ENCODE data around the gene TRIM5.
"Not testable (repeated sequence)": the region's sequence is repeated elsewhere in the genome, so short reads cannot be mapped to it uniquely, and the experiment has no call there.

TRIM5 gene

GRCh38 chr11:5689551-5689983 is 4.7 kb upstream of the TRIM5 start, which contains the start of gene TRIM22:
Gene TRIM22 (plus strand): TSS chr11:5689790. CDS start chr11:5696233, 6,443 bp downstream.
- no peak for DNase-seq (ENCODE audit: low spot score)

GRCh38 chr11:5688482-5688881 is 3.6 kb upstream of the TRIM5 start:
- no peak for DNase-seq (ENCODE audit: low spot score)

- DNase-seq (ENCODE audit: low spot score), result no peak
These were observed 1.6 kb upstream of the TRIM5 start for GRCh38 chr11:5686426-5686825.

GRCh38 chr11:5684036-5684645 is 733 bp downstream of the TRIM5 start:
- DNase-seq (ENCODE audit: low spot score), result no peak

- not testable (repeated sequence) for DNase-seq (ENCODE audit: low spot score)
These were observed 1.3 kb downstream of the TRIM5 start for GRCh38 chr11:5683620-5684019.

GRCh38 chr11:5682890-5683441 is 1.9 kb downstream of the TRIM5 start:
- not testable (repeated sequence) for DNase-seq (ENCODE audit: low spot score)

- no peak for DNase-seq (ENCODE audit: low spot score)
These were observed 5.1 kb downstream of the TRIM5 start for GRCh38 chr11:5679811-5680210.

- DNase-seq (ENCODE audit: low spot score), result no peak
These were observed 10.5 kb downstream of the TRIM5 start for GRCh38 chr11:5674391-5674790.

GRCh38 chr11:5671831-5672230 is 13.0 kb downstream of the TRIM5 start:
- DNase-seq (ENCODE audit: low spot score), result no peak

GRCh38 chr11:5666402-5666793 is 18.5 kb downstream of the TRIM5 start:
- no peak for DNase-seq (ENCODE audit: low spot score)

GRCh38 chr11:5665746-5666401 is 19.0 kb downstream of the TRIM5 start:
- no peak for DNase-seq (ENCODE audit: low spot score)

- DNase-seq (ENCODE audit: low spot score), result no peak
These were observed 19.8 kb downstream of the TRIM5 start for GRCh38 chr11:5665051-5665570.

GRCh38 chr11:5663511-5663910 is 21.4 kb downstream of the TRIM5 start:
- no peak for DNase-seq (ENCODE audit: low spot score)

GRCh38 chr11:5658318-5658717 is 26.6 kb downstream of the TRIM5 start:
- DNase-seq (ENCODE audit: low spot score), result no peak

GRCh38 chr11:5656956-5657355 is 27.9 kb downstream of the TRIM5 start:
- DNase-seq (ENCODE audit: low spot score), result not testable (repeated sequence)

GRCh38 chr11:5655474-5655873 is 29.4 kb downstream of the TRIM5 start:
- DNase-seq (ENCODE audit: low spot score), result no peak

- no peak for DNase-seq (ENCODE audit: low spot score)
These were observed 38.7 kb downstream of the TRIM5 start for GRCh38 chr11:5646139-5646538.

- no peak for DNase-seq (ENCODE audit: low spot score)
These were observed 41.3 kb downstream of the TRIM5 start for GRCh38 chr11:5643585-5643984.

GRCh38 chr11:5639953-5640352 is 44.9 kb downstream of the TRIM5 start:
- no peak for DNase-seq (ENCODE audit: low spot score)

GRCh38 chr11:5631969-5632635 is 52.8 kb downstream of the TRIM5 start:
- DNase-seq (ENCODE audit: low spot score), result no peak

- DNase-seq (ENCODE audit: low spot score), result no peak
These were observed 53.5 kb downstream of the TRIM5 start for GRCh38 chr11:5631417-5631816.

- no peak for DNase-seq (ENCODE audit: low spot score)
These were observed 58.7 kb downstream of the TRIM5 start for GRCh38 chr11:5626196-5626595.

GRCh38 chr11:5625281-5625680 is 59.6 kb downstream of the TRIM5 start:
- no peak for DNase-seq (ENCODE audit: low spot score)
